CD14-positive monocyte (primary cell): Measurements from ENCODE around the gene CDH23. TPM values are rescaled to one million over a fixed set of nuclear protein-coding genes. Genes with fewer than 3 reads are reported as not detected.

ENCODE experiments used
- DNase-seq, 3 donors: peaks; one replicate each; pipeline ENCODE4 v3.0.0-alpha.2; 2011 to 2022
- H2AFZ ChIP-seq: 2 replicates; pipeline ENCODE4 v1.6.0; 2012; ENCODE audit warnings: mild to moderate bottlenecking, low read depth, low read length, inconsistent platforms; ENCODE audit not compliant: insufficient read depth, poor library complexity, severe bottlenecking
- H3K27ac ChIP-seq, 2 donors: 1 replicate in 1 of 2; 2 replicates in 1 of 2; pipeline ENCODE4 v1.5.1; 2012 to 2013; ENCODE audit warnings: low read length in 2 of 2, control low read depth in 1 of 2, inconsistent platforms in 1 of 2, low read depth in 1 of 2, mild to moderate bottlenecking in 1 of 2
- H3K27me3 ChIP-seq, 2 donors: one replicate each; pipeline versions ENCODE4 v1.6.0 to v1.6.1; 2011 to 2013; ENCODE audit warnings: low read length in 2 of 2; ENCODE audit not compliant: control insufficient read depth in 2 of 2, insufficient read depth in 2 of 2
- H3K36me3 ChIP-seq, 2 donors: replicated peaks in 1 of 2; 1 replicate in 1 of 2; 2 replicates in 1 of 2; pipeline versions ENCODE4 v1.5.1 to v1.6.1; 2012 to 2013; ENCODE audit warnings: low read length in 2 of 2, control low read depth in 1 of 2, inconsistent platforms in 1 of 2, mild to moderate bottlenecking in 1 of 2; ENCODE audit not compliant: insufficient read depth in 2 of 2, control insufficient read depth in 1 of 2
- H3K4me1 ChIP-seq, 2 donors: 1 replicate in 1 of 2; 2 replicates in 1 of 2; pipeline versions ENCODE4 v1.5.1 to v1.6.1; 2012 to 2013; ENCODE audit warnings: low read length in 2 of 2, control low read depth in 1 of 2, inconsistent platforms in 1 of 2, mild to moderate bottlenecking in 1 of 2, moderate library complexity in 1 of 2; ENCODE audit not compliant: insufficient read depth in 2 of 2, control insufficient read depth in 1 of 2
- H3K4me2 ChIP-seq: replicated peaks from 2 replicates; pipeline ENCODE3; 2012; ENCODE audit warnings: low read length, moderate library complexity, mild to moderate bottlenecking; ENCODE audit not compliant: poor library complexity, severe bottlenecking; ENCODE audit errors: extremely low read depth
- H3K4me3 ChIP-seq, 3 experiments: fragments of 200-600 bp in 1 of 3; sonication (generic) in 1 of 3; replicated peaks in 1 of 3; 1 replicate in 2 of 3; 2 replicates in 1 of 3; pipeline ENCODE4 v1.5.1; 2011 to 2013; ENCODE audit warnings: low read length in 3 of 3, mild to moderate bottlenecking in 3 of 3, control low read depth in 2 of 3, low read depth in 2 of 3, inconsistent platforms in 1 of 3, moderate library complexity in 1 of 3
- H3K79me2 ChIP-seq: 2 replicates; pipeline ENCODE4 v1.6.0; 2012; ENCODE audit warnings: mild to moderate bottlenecking, control low read depth, inconsistent platforms, low read length, moderate library complexity; ENCODE audit not compliant: insufficient read depth
- H3K9ac ChIP-seq: 2 replicates; pipeline ENCODE4 v1.6.0; 2017; ENCODE audit warnings: low read length, mild to moderate bottlenecking; ENCODE audit not compliant: insufficient read depth, poor library complexity, severe bottlenecking
- H3K9me3 ChIP-seq, 2 donors: replicated peaks in 1 of 2; 1 replicate in 1 of 2; 2 replicates in 1 of 2; pipeline versions ENCODE4 v1.5.1 to v1.6.1; 2012 to 2013; ENCODE audit warnings: low read length in 2 of 2, control low read depth in 1 of 2; ENCODE audit not compliant: control insufficient read depth in 1 of 2, insufficient read depth in 1 of 2
- H4K20me1 ChIP-seq: 2 replicates; pipeline ENCODE4 v1.6.0; 2012; ENCODE audit warnings: mild to moderate bottlenecking, low read length, control low read depth, moderate library complexity; ENCODE audit not compliant: insufficient read depth
- H3K27ac Mint-ChIP-seq, 7 donors: one replicate each; pipeline ENCODE4 v1.8.0; 2020; ENCODE audit warnings: mild to moderate bottlenecking in 7 of 7, mixed read lengths in 7 of 7, moderate library complexity in 6 of 7, inconsistent platforms in 2 of 7
- H3K27me3 Mint-ChIP-seq, 3 donors: one replicate each; pipeline ENCODE4 v1.8.0; 2021 to 2022; ENCODE audit warnings: low read depth in 3 of 3, mild to moderate bottlenecking in 3 of 3, mixed read lengths in 3 of 3, moderate library complexity in 3 of 3, inconsistent platforms in 1 of 3
- H3K36me3 Mint-ChIP-seq, 2 donors: one replicate each; pipeline ENCODE4 v1.8.0; 2020; ENCODE audit warnings: mixed read lengths in 2 of 2, inconsistent platforms in 1 of 2, mild to moderate bottlenecking in 1 of 2
- H3K4me1 Mint-ChIP-seq: one replicate; pipeline ENCODE4 v1.8.0; 2020; ENCODE audit warnings: mild to moderate bottlenecking, mixed read lengths
- H3K4me3 Mint-ChIP-seq, 2 donors: one replicate each; pipeline ENCODE4 v1.8.0; 2020; ENCODE audit warnings: mild to moderate bottlenecking in 2 of 2, mixed read lengths in 2 of 2, moderate library complexity in 1 of 2
- H3K9me3 Mint-ChIP-seq, 7 donors: one replicate each; pipeline ENCODE4 v1.8.0; 2020 to 2022; ENCODE audit warnings: mixed read lengths in 7 of 7, mild to moderate bottlenecking in 6 of 7, moderate library complexity in 6 of 7, inconsistent platforms in 2 of 7
- whole genome bisulfite sequencing: methylation state at CpG from one replicate; pipeline ENCODE4 v1.1.5; 2013; ENCODE audit warnings: missing lambda C conversion rate; ENCODE audit not compliant: insufficient coverage; 5-methylcytosine and 5-hydroxymethylcytosine counted together
- intact Hi-C, 2 donors: fragments of 100-400 bp; cut with micrococcal nuclease; formaldehyde crosslinking; loops; one replicate each; pipeline versions ENCODE4 v1.15.0 to v1.15.1; 2023
- polyA plus RNA-seq, 3 donors: library from polyadenylated mRNA; depleted of rRNA in 1 of 3; unstranded in 2 of 3; stranded (reverse) in 1 of 3; fragments of 300-500 nt in 2 of 3; fragments of >200 nt in 1 of 3; fragmentation: Illumina TruSeq in 2 of 3; gene quantifications; 1 replicate in 2 of 3; 2 replicates in 1 of 3; pipeline ENCODE4 v1.2.3, GENCODE V29; 2012 to 2021
- TF ChIP-seq, protein P1 (sequence below): fragments of 200-600 bp; IDR thresholded peaks from one replicate; pipeline ENCODE4 v1.8.0; 2022; ENCODE audit warnings: antibody characterized with exemption, mild to moderate bottlenecking

CDH23 gene
- polyA plus RNA-seq, 3 donors, result 8.2 to 36.2 (median 10.5) TPM

- Histone ChIP-seq H3K27me3 (no peaks in the 10 kb centered on the region), H4K20me1 (no peaks in the 10 kb centered on the region), H3K4me3 (no peak overlapping the region), H3K79me2 (no peaks in the 10 kb centered on the region), H3K36me3 (no peaks in the 10 kb centered on the region), H3K9ac (no peak overlapping the region), H3K27ac (no peak overlapping the region), H3K9me3 (no peaks in the 10 kb centered on the region), H2AFZ (no peak overlapping the region), H3K4me1 (peaks cover 0 to 2% of the 10 kb centered on the region in 2 donors), H3K4me2 (no peak overlapping the region)
- no peak for DNase-seq
- Mint-ChIP-seq H3K27me3 (peaks cover 2 to 10% (median 7%) of the 10 kb centered on the region in 3 donors), H3K36me3 (peaks cover 0 to 2% of the 10 kb centered on the region in 2 donors), H3K27ac (no peak overlapping the region), H3K4me1 (peaks cover 3% of the 10 kb centered on the region), H3K9me3 (no peaks in the 10 kb centered on the region), H3K4me3 (no peak overlapping the region)
- TF ChIP-seq, protein P1, sequence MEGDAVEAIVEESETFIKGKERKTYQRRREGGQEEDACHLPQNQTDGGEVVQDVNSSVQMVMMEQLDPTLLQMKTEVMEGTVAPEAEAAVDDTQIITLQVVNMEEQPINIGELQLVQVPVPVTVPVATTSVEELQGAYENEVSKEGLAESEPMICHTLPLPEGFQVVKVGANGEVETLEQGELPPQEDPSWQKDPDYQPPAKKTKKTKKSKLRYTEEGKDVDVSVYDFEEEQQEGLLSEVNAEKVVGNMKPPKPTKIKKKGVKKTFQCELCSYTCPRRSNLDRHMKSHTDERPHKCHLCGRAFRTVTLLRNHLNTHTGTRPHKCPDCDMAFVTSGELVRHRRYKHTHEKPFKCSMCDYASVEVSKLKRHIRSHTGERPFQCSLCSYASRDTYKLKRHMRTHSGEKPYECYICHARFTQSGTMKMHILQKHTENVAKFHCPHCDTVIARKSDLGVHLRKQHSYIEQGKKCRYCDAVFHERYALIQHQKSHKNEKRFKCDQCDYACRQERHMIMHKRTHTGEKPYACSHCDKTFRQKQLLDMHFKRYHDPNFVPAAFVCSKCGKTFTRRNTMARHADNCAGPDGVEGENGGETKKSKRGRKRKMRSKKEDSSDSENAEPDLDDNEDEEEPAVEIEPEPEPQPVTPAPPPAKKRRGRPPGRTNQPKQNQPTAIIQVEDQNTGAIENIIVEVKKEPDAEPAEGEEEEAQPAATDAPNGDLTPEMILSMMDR, result no peak
- 100% methylated on average over 5 of the region's 8 CpGs for WGBS
- intact Hi-C loops, result no loop called here
Measured at GRCh38 chr10:71788954-71789353, 392.2 kb downstream of the CDH23 start.

- no peak for DNase-seq
- Mint-ChIP-seq H3K27me3 (peaks cover 2 to 6% (median 5%) of the 10 kb centered on the region in 3 donors), H3K36me3 (no peaks in the 10 kb centered on the region), H3K4me1 (peaks cover 2% of the 10 kb centered on the region), H3K4me3 (no peak overlapping the region), H3K27ac (no peak overlapping the region), H3K9me3 (peaks cover 0 to 2% (median 0%) of the 10 kb centered on the region in 7 donors)
- Histone ChIP-seq H3K79me2 (no peaks in the 10 kb centered on the region), H3K27ac (no peak overlapping the region), H3K9ac (no peak overlapping the region), H3K36me3 (no peaks in the 10 kb centered on the region), H2AFZ (no peak overlapping the region), H3K4me3 (no peak overlapping the region), H4K20me1 (no peaks in the 10 kb centered on the region), H3K9me3 (no peaks in the 10 kb centered on the region), H3K27me3 (no peaks in the 10 kb centered on the region), H3K4me2 (no peak overlapping the region), H3K4me1 (no peaks in the 10 kb centered on the region)
- intact Hi-C loops, result no loop called here
- 98% methylated on average over 6 of the region's 10 CpGs for WGBS
- TF ChIP-seq, protein P1, result no peak
Measured at GRCh38 chr10:71789871-71790270, 393.2 kb downstream of the CDH23 start.
